SU-DHL-6 (cell line): Measurements from ENCODE around the gene SYNJ2.

Experiments used
- H2AFZ ChIP-seq: fragments of 200-600 bp; sonication (generic); 2 replicates; pipeline ENCODE4 v1.6.1; 2014; ENCODE audit warnings: low read depth, mild to moderate bottlenecking, moderate library complexity, mixed read lengths, antibody characterized with exemption, low read length; ENCODE audit not compliant: severe bottlenecking
- H3F3A ChIP-seq: fragments of 200-600 bp; shearing (Covaris generic); 2 replicates; pipeline ENCODE4 v1.6.0; 2016; ENCODE audit warnings: antibody characterized with exemption, mild to moderate bottlenecking; ENCODE audit not compliant: insufficient read depth
- H3K27ac ChIP-seq: fragments of 200-600 bp; sonication (generic); 2 replicates; pipeline ENCODE4 v1.5.1; 2016; ENCODE audit warnings: low read depth, mild to moderate bottlenecking, low read length, moderate library complexity, mixed read lengths
- H3K27me3 ChIP-seq: fragments of 200-600 bp; sonication (generic), shearing (Covaris generic); 2 replicates; pipeline ENCODE4 v1.6.0; 2014; ENCODE audit warnings: mild to moderate bottlenecking, low read length
- H3K36me3 ChIP-seq: fragments of 200-600 bp; sonication (generic); 2 replicates; pipeline ENCODE4 v1.6.1; 2014; ENCODE audit warnings: mild to moderate bottlenecking, low read length, mixed read lengths
- H3K4me2 ChIP-seq: fragments of 300-600, 200-600 bp; shearing (Covaris generic), sonication (generic); 2 replicates; pipeline ENCODE4 v1.6.0; 2014; ENCODE audit warnings: low read length, low read depth, mild to moderate bottlenecking; ENCODE audit not compliant: poor library complexity, severe bottlenecking
- H3K4me3 ChIP-seq: fragments of 200-600 bp; sonication (generic); 2 replicates; pipeline ENCODE4 v1.5.1; 2014; ENCODE audit warnings: antibody characterized with exemption, low read length, mild to moderate bottlenecking, mixed read lengths; ENCODE audit not compliant: insufficient read depth, poor library complexity, severe bottlenecking
- H3K79me2 ChIP-seq: fragments of 200-600 bp; sonication (generic); 2 replicates; pipeline ENCODE4 v1.6.1; 2014; ENCODE audit warnings: mild to moderate bottlenecking, low read length, moderate library complexity; ENCODE audit not compliant: insufficient read depth
- H3K9ac ChIP-seq: fragments of 200-600 bp; sonication (generic); 2 replicates; pipeline ENCODE4 v1.7.0; 2014; ENCODE audit warnings: mild to moderate bottlenecking, low read length
- H3K9me2 ChIP-seq: fragments of 200-600 bp; sonication (generic); replicated peaks from 2 replicates; pipeline ENCODE4 v1.6.1; 2014; ENCODE audit warnings: low read length; ENCODE audit not compliant: insufficient read depth
- H3K9me3 ChIP-seq: fragments of 200-600 bp; sonication (generic); 2 replicates; pipeline ENCODE4 v1.6.1; 2014; ENCODE audit warnings: low read length, mixed read lengths; ENCODE audit not compliant: insufficient read depth
- H4K20me1 ChIP-seq: fragments of 200-600 bp; sonication (generic); 2 replicates; pipeline ENCODE4 v1.6.1; 2014; ENCODE audit warnings: low read depth, mild to moderate bottlenecking, antibody characterized with exemption, low read length, moderate library complexity, mixed read lengths
- EZH2phosphoT487 ChIP-seq: fragments of 200-600 bp; sonication (generic), shearing (Covaris generic); conservative IDR thresholded peaks from 2 replicates; pipeline ENCODE4 v1.6.1; 2018; ENCODE audit warnings: mild to moderate bottlenecking, antibody characterized with exemption, low read length, moderate library complexity, mixed read lengths
- TF ChIP-seq, protein P1 (sequence below): fragments of 200-600 bp; sonication (generic); IDR thresholded peaks from one replicate; pipeline ENCODE4 v1.5.1; 2017; ENCODE audit warnings: antibody characterized with exemption, mild to moderate bottlenecking, low read length, moderate library complexity; ENCODE audit not compliant: insufficient read depth, poor library complexity, severe bottlenecking

Gene SYNJ2

DNA sequence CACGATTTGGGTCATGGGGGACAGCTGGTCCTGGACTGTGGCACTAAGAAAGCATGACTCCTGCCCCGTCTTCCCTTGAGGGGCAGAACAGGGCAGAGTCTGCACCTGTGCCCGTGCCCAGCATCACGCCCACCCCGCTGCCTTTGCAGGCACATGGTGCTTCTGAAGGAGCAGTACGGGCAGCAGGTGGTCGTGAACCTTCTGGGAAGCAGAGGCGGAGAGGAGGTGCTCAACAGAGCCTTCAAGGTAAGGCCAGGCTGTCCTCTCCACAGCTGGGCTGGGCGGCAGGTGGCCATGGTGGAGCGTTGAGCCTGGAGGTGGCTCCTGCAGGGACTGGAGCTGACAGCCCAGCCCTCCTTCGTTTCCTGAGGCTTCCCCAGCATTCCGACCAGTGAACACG is 77.4 kb downstream of the SYNJ2 start:
- Histone ChIP-seq H3K36me3 (no peaks in the 10 kb centered on the region), H3F3A (no peaks in the 10 kb centered on the region), H2AFZ (no peak overlapping the region), H3K9ac (no peak overlapping the region), H3K9me3 (no peaks in the 10 kb centered on the region), H3K27me3 (no peaks in the 10 kb centered on the region), H3K4me2 (no peak overlapping the region), H3K4me3 (no peak overlapping the region), H4K20me1 (no peaks in the 10 kb centered on the region), H3K9me2 (no peaks in the 10 kb centered on the region), H3K79me2 (no peaks in the 10 kb centered on the region), H3K27ac (no peak overlapping the region)
- TF ChIP-seq, protein P1, sequence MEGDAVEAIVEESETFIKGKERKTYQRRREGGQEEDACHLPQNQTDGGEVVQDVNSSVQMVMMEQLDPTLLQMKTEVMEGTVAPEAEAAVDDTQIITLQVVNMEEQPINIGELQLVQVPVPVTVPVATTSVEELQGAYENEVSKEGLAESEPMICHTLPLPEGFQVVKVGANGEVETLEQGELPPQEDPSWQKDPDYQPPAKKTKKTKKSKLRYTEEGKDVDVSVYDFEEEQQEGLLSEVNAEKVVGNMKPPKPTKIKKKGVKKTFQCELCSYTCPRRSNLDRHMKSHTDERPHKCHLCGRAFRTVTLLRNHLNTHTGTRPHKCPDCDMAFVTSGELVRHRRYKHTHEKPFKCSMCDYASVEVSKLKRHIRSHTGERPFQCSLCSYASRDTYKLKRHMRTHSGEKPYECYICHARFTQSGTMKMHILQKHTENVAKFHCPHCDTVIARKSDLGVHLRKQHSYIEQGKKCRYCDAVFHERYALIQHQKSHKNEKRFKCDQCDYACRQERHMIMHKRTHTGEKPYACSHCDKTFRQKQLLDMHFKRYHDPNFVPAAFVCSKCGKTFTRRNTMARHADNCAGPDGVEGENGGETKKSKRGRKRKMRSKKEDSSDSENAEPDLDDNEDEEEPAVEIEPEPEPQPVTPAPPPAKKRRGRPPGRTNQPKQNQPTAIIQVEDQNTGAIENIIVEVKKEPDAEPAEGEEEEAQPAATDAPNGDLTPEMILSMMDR, result no peak
- no peak for TF ChIP-seq EZH2phosphoT487

DNA sequence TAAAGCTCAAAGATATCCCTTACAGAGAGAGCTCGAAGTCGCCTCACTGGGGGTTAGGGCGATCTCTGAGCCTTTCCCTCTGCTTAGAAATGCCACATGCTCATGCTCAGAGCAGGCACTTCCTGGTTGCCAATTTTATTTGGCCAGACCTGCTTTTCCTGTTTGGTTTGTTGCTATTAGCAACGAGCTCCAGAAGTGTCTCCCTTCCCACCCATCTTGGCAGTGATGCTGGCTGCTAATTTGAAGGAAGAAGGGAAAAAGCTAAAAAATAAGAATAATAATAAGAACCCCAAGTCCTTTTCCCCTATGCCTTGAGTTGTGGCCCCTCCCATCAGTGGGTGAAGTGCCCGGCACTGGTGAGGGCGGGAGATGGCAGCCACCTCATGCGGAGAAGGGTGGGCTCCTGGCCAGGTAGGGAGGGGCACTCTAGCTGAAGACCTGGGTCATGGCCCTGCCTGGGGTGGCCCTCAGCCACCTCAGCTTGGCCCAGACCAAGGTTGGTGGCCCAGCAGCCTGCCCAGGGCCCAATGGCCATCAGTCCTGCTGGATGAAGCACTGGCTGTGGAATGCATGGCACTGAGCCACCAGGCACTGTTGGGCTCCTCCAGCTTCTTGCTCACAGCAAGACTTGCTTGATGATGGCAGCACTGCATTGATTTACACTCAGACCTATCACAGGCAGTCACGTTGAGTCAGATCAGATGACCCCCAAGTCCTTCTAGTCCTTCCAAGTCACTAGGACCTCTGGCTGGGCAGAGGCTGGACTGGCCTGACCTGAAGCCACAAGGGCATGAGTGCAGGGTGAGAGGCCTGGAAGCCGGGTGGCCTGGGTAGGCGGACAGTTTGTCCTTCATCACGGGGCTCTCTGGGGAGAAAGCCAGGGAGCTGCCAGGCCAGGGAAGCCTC is 79.0 kb downstream of the SYNJ2 start:
- Histone ChIP-seq H3K4me3 (no peak overlapping the region), H3K27me3 (no peaks in the 10 kb centered on the region), H3K36me3 (no peaks in the 10 kb centered on the region), H3K79me2 (no peaks in the 10 kb centered on the region), H3K9ac (no peak overlapping the region), H3K27ac (no peak overlapping the region), H3K4me2 (no peak overlapping the region), H4K20me1 (no peaks in the 10 kb centered on the region), H3F3A (no peaks in the 10 kb centered on the region), H3K9me3 (no peaks in the 10 kb centered on the region), H3K9me2 (no peaks in the 10 kb centered on the region), H2AFZ (no peak overlapping the region)
- TF ChIP-seq, protein P1, result no peak
- no peak for TF ChIP-seq EZH2phosphoT487

DNA sequence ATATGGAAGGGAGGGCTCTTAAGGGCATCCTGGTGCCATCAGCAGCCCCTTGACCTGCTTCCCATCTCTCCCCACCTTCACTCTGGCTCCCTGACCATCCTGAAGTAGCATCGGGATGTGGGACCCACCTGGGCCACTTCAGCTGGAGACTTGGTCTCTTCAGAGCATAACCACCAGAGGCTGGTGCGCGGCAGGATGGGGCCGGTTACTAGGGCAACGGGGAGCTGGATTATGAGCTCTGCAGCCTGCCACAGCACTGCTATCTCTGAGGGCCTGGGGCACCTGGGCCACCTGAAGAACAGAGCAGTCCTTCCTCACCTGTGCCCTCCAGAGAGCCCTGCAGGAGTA is 79.7 kb downstream of the SYNJ2 start:
- Histone ChIP-seq H3F3A (no peaks in the 10 kb centered on the region), H4K20me1 (no peaks in the 10 kb centered on the region), H3K9me2 (no peaks in the 10 kb centered on the region), H3K27ac (no peak overlapping the region), H3K27me3 (no peaks in the 10 kb centered on the region), H3K9me3 (no peaks in the 10 kb centered on the region), H3K4me3 (no peak overlapping the region), H3K79me2 (no peaks in the 10 kb centered on the region), H2AFZ (no peak overlapping the region), H3K4me2 (no peak overlapping the region), H3K9ac (no peak overlapping the region), H3K36me3 (no peaks in the 10 kb centered on the region)
- TF ChIP-seq, protein P1, result no peak
- no peak for TF ChIP-seq EZH2phosphoT487
